ENCODE measurements around the gene DUSP12. TPM values are rescaled to one million over a fixed set of nuclear protein-coding genes. Genes with fewer than 3 reads are reported as not detected.
"Not testable (repeated sequence)": the region's sequence is repeated elsewhere in the genome, so short reads cannot be mapped to it uniquely, and the experiment has no call there.

DUSP12 gene
- total RNA-seq, 2 donors from 2014 or later = 27.7 to 39.4 TPM

GRCh38 chr1:161768986-161769672 lies 19.5 kb downstream of the DUSP12 start:
- Mint-ChIP-seq H3K9me3 (no peaks in the 10 kb centered on the region), H3K4me3 (no peak overlapping the region), H3K27ac (no peak overlapping the region), H3K4me1 (ENCODE audit: low read depth in 2 of 2) (peaks cover 23 to 32% of the 10 kb centered on the region in 2 donors), H3K36me3 (peaks cover 8% of the 10 kb centered on the region), H3K27me3 (no peaks in the 10 kb centered on the region)
- DNase-seq (ENCODE audit: low spot score) (no peak), ATAC-seq (no peak)

- H3K4me3 Mint-ChIP-seq; H3K36me3 Mint-ChIP-seq; DNase-seq (ENCODE audit: low spot score); H3K27me3 Mint-ChIP-seq; ATAC-seq; H3K9me3 Mint-ChIP-seq; H3K27ac Mint-ChIP-seq: not testable (repeated sequence)
- H3K4me1 Mint-ChIP-seq (ENCODE audit: low read depth in 2 of 2) = peaks cover 23 to 32% of the 10 kb centered on the region in 2 donors
These were observed 20.1 kb downstream of the DUSP12 start for GRCh38 chr1:161769673-161770045.

- Mint-ChIP-seq H3K4me3 (no peak overlapping the region), H3K9me3 (no peaks in the 10 kb centered on the region), H3K27ac (no peak overlapping the region), H3K4me1 (ENCODE audit: low read depth in 2 of 2) (peaks cover 23 to 29% of the 10 kb centered on the region in 2 donors), H3K27me3 (no peaks in the 10 kb centered on the region), H3K36me3 (peaks cover 8% of the 10 kb centered on the region)
- ATAC-seq (no peak), DNase-seq (ENCODE audit: low spot score) (no peak)
These were observed 20.7 kb downstream of the DUSP12 start for GRCh38 chr1:161770250-161770649.

GRCh38 chr1:161771161-161771560 lies 21.6 kb downstream of the DUSP12 start:
- Mint-ChIP-seq H3K4me3 (no peak overlapping the region), H3K27me3 (no peaks in the 10 kb centered on the region), H3K4me1 (ENCODE audit: low read depth in 2 of 2) (peaks cover 23 to 27% of the 10 kb centered on the region in 2 donors), H3K27ac (no peak overlapping the region), H3K36me3 (peaks cover 7% of the 10 kb centered on the region), H3K9me3 (no peaks in the 10 kb centered on the region)
- ATAC-seq (no peak), DNase-seq (ENCODE audit: low spot score) (no peak)

GRCh38 chr1:161771973-161772372 lies 22.4 kb downstream of the DUSP12 start:
- Mint-ChIP-seq H3K4me1 (ENCODE audit: low read depth in 2 of 2) (peaks cover 16 to 19% of the 10 kb centered on the region in 2 donors), H3K4me3 (no peak overlapping the region), H3K27me3 (no peaks in the 10 kb centered on the region), H3K9me3 (no peaks in the 10 kb centered on the region), H3K36me3 (no peaks in the 10 kb centered on the region), H3K27ac (no peak overlapping the region)
- DNase-seq (ENCODE audit: low spot score) = no peak
- no peak for ATAC-seq

- DNase-seq (ENCODE audit: low spot score) (no peak), ATAC-seq (no peak)
- H3K36me3 Mint-ChIP-seq = no peaks in the 10 kb centered on the region
- H3K9me3 Mint-ChIP-seq = no peaks in the 10 kb centered on the region
- H3K27me3 Mint-ChIP-seq = no peaks in the 10 kb centered on the region
- H3K27ac Mint-ChIP-seq = no peak overlapping the region
- H3K4me1 Mint-ChIP-seq (ENCODE audit: low read depth in 2 of 2) = peaks cover 14 to 15% of the 10 kb centered on the region in 2 donors
- H3K4me3 Mint-ChIP-seq = no peak overlapping the region
These were observed 22.8 kb downstream of the DUSP12 start for GRCh38 chr1:161772397-161772796.

- peaks cover 5 to 9% of the 10 kb centered on the region in 2 donors for H3K4me1 Mint-ChIP-seq (ENCODE audit: low read depth in 2 of 2)
- ATAC-seq = no peak
- no peaks in the 10 kb centered on the region for H3K27me3 Mint-ChIP-seq
- H3K27ac Mint-ChIP-seq = no peak overlapping the region
- no peak overlapping the region for H3K4me3 Mint-ChIP-seq
- H3K36me3 Mint-ChIP-seq = no peaks in the 10 kb centered on the region
- no peak for DNase-seq (ENCODE audit: low spot score)
- H3K9me3 Mint-ChIP-seq = no peaks in the 10 kb centered on the region
These were observed 24.2 kb downstream of the DUSP12 start for GRCh38 chr1:161773791-161774190.

GRCh38 chr1:161777261-161777660 lies 27.7 kb downstream of the DUSP12 start:
- ATAC-seq (no peak), DNase-seq (ENCODE audit: low spot score) (no peak)
- H3K27ac Mint-ChIP-seq = no peak overlapping the region
- no peaks in the 10 kb centered on the region for H3K27me3 Mint-ChIP-seq
- peaks cover 3 to 4% of the 10 kb centered on the region in 2 donors for H3K4me1 Mint-ChIP-seq (ENCODE audit: low read depth in 2 of 2)
- H3K36me3 Mint-ChIP-seq = no peaks in the 10 kb centered on the region
- H3K4me3 Mint-ChIP-seq = no peak overlapping the region
- H3K9me3 Mint-ChIP-seq = no peaks in the 10 kb centered on the region

GRCh38 chr1:161778522-161778921 lies 28.9 kb downstream of the DUSP12 start:
- Mint-ChIP-seq H3K4me1 (ENCODE audit: low read depth in 2 of 2) (peaks cover 3 to 4% of the 10 kb centered on the region in 2 donors), H3K27ac (no peak overlapping the region), H3K4me3 (no peak overlapping the region), H3K27me3 (no peaks in the 10 kb centered on the region), H3K9me3 (no peaks in the 10 kb centered on the region), H3K36me3 (peaks cover 7% of the 10 kb centered on the region)
- DNase-seq (ENCODE audit: low spot score) (no peak), ATAC-seq (no peak)

GRCh38 chr1:161779393-161779792 lies 29.8 kb downstream of the DUSP12 start:
- H3K9me3 Mint-ChIP-seq = no peaks in the 10 kb centered on the region
- no peak for ATAC-seq
- H3K36me3 Mint-ChIP-seq = peaks cover 7% of the 10 kb centered on the region
- no peaks in the 10 kb centered on the region for H3K27me3 Mint-ChIP-seq
- H3K27ac Mint-ChIP-seq = no peak overlapping the region
- no peak for DNase-seq (ENCODE audit: low spot score)
- peaks cover 3 to 4% of the 10 kb centered on the region in 2 donors for H3K4me1 Mint-ChIP-seq (ENCODE audit: low read depth in 2 of 2)
- H3K4me3 Mint-ChIP-seq = no peak overlapping the region

GRCh38 chr1:161781995-161782394 lies 32.4 kb downstream of the DUSP12 start:
- Mint-ChIP-seq H3K4me1 (ENCODE audit: low read depth in 2 of 2) (peaks cover 4 to 6% of the 10 kb centered on the region in 2 donors), H3K9me3 (no peaks in the 10 kb centered on the region), H3K36me3 (peaks cover 20% of the 10 kb centered on the region), H3K4me3 (no peak overlapping the region), H3K27ac (no peak overlapping the region), H3K27me3 (no peaks in the 10 kb centered on the region)
- ATAC-seq (no peak), DNase-seq (ENCODE audit: low spot score) (no peak)

- DNase-seq (ENCODE audit: low spot score) (no peak), ATAC-seq (no peak)
- H3K4me1 Mint-ChIP-seq (ENCODE audit: low read depth in 2 of 2) = peaks cover 2 to 4% of the 10 kb centered on the region in 2 donors
- peaks cover 21% of the 10 kb centered on the region for H3K36me3 Mint-ChIP-seq
- no peaks in the 10 kb centered on the region for H3K27me3 Mint-ChIP-seq
- no peak overlapping the region for H3K4me3 Mint-ChIP-seq
- no peak overlapping the region for H3K27ac Mint-ChIP-seq
- H3K9me3 Mint-ChIP-seq = no peaks in the 10 kb centered on the region
These were observed 33.3 kb downstream of the DUSP12 start for GRCh38 chr1:161782886-161783285.

- DNase-seq (ENCODE audit: low spot score) = no peak
- Mint-ChIP-seq H3K27ac (peak overlapping the region in 1 of 2 donors; percentile 11), H3K4me1 (ENCODE audit: low read depth in 2 of 2) (peaks cover 2 to 4% of the 10 kb centered on the region in 2 donors)
These were observed 35.4 kb downstream of the DUSP12 start for GRCh38 chr1:161784968-161785367.

GRCh38 chr1:161787355-161787754 lies 37.8 kb downstream of the DUSP12 start:
- no peaks in the 10 kb centered on the region for H3K27me3 Mint-ChIP-seq
- H3K4me1 Mint-ChIP-seq (ENCODE audit: low read depth in 2 of 2) = peaks cover 8 to 17% of the 10 kb centered on the region in 2 donors
- H3K9me3 Mint-ChIP-seq = no peaks in the 10 kb centered on the region
- DNase-seq (ENCODE audit: low spot score) (no peak), ATAC-seq (no peak)
- no peak overlapping the region for H3K4me3 Mint-ChIP-seq
- no peak overlapping the region for H3K27ac Mint-ChIP-seq
- H3K36me3 Mint-ChIP-seq = peaks cover 35% of the 10 kb centered on the region

More at GRCh38 chr1:161784968-161785367, 35.4 kb downstream of the DUSP12 start:
- Mint-ChIP-seq H3K9me3 (no peaks in the 10 kb centered on the region), H3K27me3 (no peaks in the 10 kb centered on the region), H3K4me3 (no peak overlapping the region), H3K36me3 (peaks cover 26% of the 10 kb centered on the region)
- ATAC-seq = no peak

Measured in natural killer cell treated with Interleukin-12 subunit alpha and Interleukin-12 subunit beta and Interleukin-15 and Interleukin-18, amount 100 ng/mL, for 72 hours (primary cell).